Activated B cell treated with CpG ODN at 0.5 μM for 24 hours (primary cell): Measurements from ENCODE around the gene TJP2. TPM values are rescaled to one million over a fixed set of nuclear protein-coding genes. Genes with fewer than 3 reads are reported as not detected.

Experiments used
- ATAC-seq: fragments of 200-7000 bp; cut with Tn5 transposase; one replicate; pipeline ENCODE4 v1.10.0; 2021; ENCODE audit warnings: low read depth, mild to moderate bottlenecking, moderate library complexity
- CTCF ChIA-PET: fragments of 350-600 bp; sonication (Branson Sonifier 250); formaldehyde crosslinking; loops from one replicate; lab custom pipeline; 2021; ENCODE audit warnings: antibody characterized with exemption; lab: Charles Lee
- POLR2A ChIA-PET: fragments of 350-600 bp; sonication (Branson Sonifier 250); formaldehyde crosslinking; loops from one replicate; lab custom pipeline; 2021; ENCODE audit warnings: antibody characterized with exemption; lab: Charles Lee
- DNase-seq: peaks from one replicate; pipeline ENCODE4 v3.0.0; 2022
- H3K27ac Mint-ChIP-seq: one replicate; pipeline ENCODE4 v1.8.0; 2020; ENCODE audit warnings: mixed read lengths
- H3K27me3 Mint-ChIP-seq: one replicate; pipeline ENCODE4 v1.8.0; 2021; ENCODE audit warnings: mixed read lengths
- H3K36me3 Mint-ChIP-seq: one replicate; pipeline ENCODE4 v1.8.0; 2021; ENCODE audit warnings: low read depth, mixed read lengths
- H3K4me1 Mint-ChIP-seq: one replicate; pipeline ENCODE4 v1.8.0; 2021; ENCODE audit warnings: mixed read lengths
- H3K4me3 Mint-ChIP-seq: one replicate; pipeline ENCODE4 v1.8.0; 2020; ENCODE audit warnings: mild to moderate bottlenecking, mixed read lengths
- H3K9me3 Mint-ChIP-seq: one replicate; pipeline ENCODE4 v1.8.0; 2020; ENCODE audit warnings: mixed read lengths
- intact Hi-C: fragments of 100-400 bp; cut with micrococcal nuclease; formaldehyde crosslinking; loops from one replicate; pipeline ENCODE4 v1.15.1; 2024
- total RNA-seq: library from RNA; stranded (reverse); gene quantifications from 2 replicates; pipeline ENCODE4 v1.2.3, GENCODE V29; 2022
- TF ChIP-seq, protein P1 (sequence below): fragments of 200-600 bp; IDR thresholded peaks from one replicate; pipeline ENCODE4 v1.8.0; 2022; ENCODE audit warnings: antibody characterized with exemption, mild to moderate bottlenecking

Gene TJP2
- total RNA-seq, 1 donor from 2014 or later, result 4.7 TPM

DNA sequence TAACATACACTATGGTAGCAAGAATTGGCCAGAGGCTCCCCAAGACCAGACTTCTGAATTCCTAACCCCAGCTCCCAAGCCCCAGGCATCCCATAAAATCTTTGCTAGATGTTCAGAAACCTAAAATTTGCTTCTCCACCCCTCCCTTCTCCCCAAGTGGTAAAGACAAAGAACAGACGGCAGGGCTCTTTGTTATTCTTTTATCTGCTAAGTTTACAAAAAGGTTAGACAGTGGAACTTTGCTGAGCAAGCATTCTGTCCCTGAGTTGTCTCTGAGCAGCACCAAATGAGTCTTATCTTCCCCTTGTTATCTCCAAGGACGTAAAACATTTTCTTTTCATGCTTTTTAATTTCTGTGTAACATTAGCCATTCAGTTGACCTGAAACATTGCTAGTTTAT, 30.2 kb downstream of the TJP2 start:
- Mint-ChIP-seq H3K4me1 (peaks cover 13% of the 10 kb centered on the region), H3K27me3 (no peaks in the 10 kb centered on the region), H3K4me3 (no peak overlapping the region), H3K27ac (no peak overlapping the region), H3K36me3 (no peaks in the 10 kb centered on the region), H3K9me3 (no peaks in the 10 kb centered on the region)
- TF ChIP-seq, protein P1, sequence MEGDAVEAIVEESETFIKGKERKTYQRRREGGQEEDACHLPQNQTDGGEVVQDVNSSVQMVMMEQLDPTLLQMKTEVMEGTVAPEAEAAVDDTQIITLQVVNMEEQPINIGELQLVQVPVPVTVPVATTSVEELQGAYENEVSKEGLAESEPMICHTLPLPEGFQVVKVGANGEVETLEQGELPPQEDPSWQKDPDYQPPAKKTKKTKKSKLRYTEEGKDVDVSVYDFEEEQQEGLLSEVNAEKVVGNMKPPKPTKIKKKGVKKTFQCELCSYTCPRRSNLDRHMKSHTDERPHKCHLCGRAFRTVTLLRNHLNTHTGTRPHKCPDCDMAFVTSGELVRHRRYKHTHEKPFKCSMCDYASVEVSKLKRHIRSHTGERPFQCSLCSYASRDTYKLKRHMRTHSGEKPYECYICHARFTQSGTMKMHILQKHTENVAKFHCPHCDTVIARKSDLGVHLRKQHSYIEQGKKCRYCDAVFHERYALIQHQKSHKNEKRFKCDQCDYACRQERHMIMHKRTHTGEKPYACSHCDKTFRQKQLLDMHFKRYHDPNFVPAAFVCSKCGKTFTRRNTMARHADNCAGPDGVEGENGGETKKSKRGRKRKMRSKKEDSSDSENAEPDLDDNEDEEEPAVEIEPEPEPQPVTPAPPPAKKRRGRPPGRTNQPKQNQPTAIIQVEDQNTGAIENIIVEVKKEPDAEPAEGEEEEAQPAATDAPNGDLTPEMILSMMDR, result no peak
- ATAC-seq (no peak), DNase-seq (no peak)
- intact Hi-C loops, result no loop called here
- ChIA-PET POLR2A (no interaction called here), CTCF (no interaction called here)

DNA sequence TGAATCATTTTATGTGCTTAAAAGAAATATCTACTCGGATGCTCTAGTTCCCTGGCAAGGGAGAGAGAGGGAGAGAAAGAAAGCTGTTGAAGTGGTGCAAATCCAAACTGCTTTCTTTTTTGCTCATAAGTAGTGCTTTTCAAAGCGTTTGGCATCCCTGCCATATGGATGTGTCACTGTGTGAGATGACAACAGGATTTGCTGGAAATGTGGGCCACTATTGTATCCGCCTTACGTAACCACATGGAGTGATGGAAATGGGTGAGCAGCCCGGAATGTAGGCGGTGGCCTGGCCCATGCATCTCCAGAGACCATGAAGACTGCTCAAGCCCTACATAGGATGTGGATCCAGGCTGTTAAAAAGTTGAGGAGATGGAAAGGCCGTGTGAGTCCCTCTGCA, 30.8 kb downstream of the TJP2 start:
- DNase-seq (no peak), ATAC-seq (no peak)
- Mint-ChIP-seq H3K27me3 (no peaks in the 10 kb centered on the region), H3K4me3 (no peak overlapping the region), H3K9me3 (no peaks in the 10 kb centered on the region), H3K4me1 (peaks cover 10% of the 10 kb centered on the region), H3K27ac (no peak overlapping the region), H3K36me3 (no peaks in the 10 kb centered on the region)
- CTCF ChIA-PET, result no interaction called here
- intact Hi-C loops, result no loop called here
- POLR2A ChIA-PET, result no interaction called here
- TF ChIP-seq, protein P1, result no peak

DNA sequence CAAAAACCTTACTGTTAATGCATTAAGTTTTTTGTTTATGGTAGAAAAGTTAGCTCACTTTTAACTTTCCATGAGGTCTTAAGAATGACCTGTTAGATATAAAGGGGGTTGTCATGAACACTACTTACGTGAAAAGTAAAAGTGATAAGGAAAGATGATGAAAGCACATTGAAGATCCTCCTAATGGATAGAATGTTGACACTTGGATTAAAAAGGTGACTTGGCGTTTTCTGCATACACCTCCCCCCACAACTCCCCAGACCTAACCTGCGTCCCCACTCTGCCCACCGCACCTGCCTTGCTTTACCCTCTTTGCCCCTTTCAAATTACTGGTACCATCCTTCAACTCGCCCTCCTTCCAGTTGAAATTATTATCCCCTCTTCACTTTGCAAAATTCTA, 32.0 kb downstream of the TJP2 start:
- H3K27ac Mint-ChIP-seq, result no peak overlapping the region
- ChIA-PET CTCF (no interaction called here), POLR2A (no interaction called here)
- H3K27me3 Mint-ChIP-seq, result no peaks in the 10 kb centered on the region
- TF ChIP-seq, protein P1, result no peak
- no peaks in the 10 kb centered on the region for H3K36me3 Mint-ChIP-seq
- no peak overlapping the region for H3K4me3 Mint-ChIP-seq
- DNase-seq, result no peak
- H3K4me1 Mint-ChIP-seq, result no peaks in the 10 kb centered on the region
- intact Hi-C loops, result no loop called here
- no peak for ATAC-seq
- no peaks in the 10 kb centered on the region for H3K9me3 Mint-ChIP-seq

DNA sequence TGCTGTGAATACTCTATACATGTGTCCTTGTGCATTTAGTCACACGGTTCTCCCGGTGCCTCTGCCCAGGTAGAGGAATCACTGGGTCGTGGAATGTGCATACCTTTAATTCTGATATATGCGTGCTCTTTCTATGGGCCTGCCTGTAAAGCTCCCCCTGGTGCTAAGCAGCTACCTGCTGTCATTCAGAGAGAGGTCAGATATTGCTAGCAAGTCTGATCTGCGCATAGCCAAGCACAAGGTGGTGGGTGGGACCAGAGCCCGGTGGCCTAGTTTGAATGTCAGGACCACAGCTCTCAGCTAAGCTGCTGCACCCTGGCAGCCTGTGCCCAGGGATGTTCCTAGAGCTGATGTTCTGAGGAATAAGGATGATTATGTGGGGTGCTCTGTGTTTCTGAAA, 33.4 kb downstream of the TJP2 start:
- POLR2A ChIA-PET, result no interaction called here

DNA sequence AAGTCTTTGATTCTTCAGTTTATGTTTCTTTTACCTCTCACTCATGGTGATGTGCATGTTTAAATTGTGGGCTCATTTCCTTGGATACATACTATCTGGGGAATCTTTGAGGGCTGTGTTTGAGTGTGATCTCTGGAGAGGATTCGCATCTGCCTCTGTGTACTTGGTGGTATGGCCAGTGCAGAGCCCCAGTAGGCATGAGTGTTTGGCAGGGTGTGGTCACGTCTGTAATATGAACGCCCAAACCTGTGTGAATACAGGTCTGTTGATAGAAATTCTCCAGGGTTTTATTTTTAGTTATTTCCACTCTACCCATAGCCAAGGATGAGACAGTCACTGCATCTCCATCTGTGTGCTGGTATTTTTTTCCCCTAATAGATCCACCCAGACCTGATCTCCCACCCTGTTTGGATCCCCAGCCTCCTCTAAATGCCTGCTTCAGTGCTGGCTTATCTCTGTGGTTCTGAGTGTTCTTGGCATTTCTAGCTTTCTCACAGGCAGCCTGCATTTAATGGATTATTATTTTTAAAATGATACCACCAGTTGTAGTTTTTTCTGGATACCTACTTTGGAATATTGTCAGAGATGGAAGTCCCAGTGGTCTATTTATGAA, 37.5 kb downstream of the TJP2 start:
- no peak overlapping the region for H3K27ac Mint-ChIP-seq
- no peaks in the 10 kb centered on the region for H3K36me3 Mint-ChIP-seq
- TF ChIP-seq, protein P1, result no peak
- ChIA-PET POLR2A (no interaction called here), CTCF (no interaction called here)
- no peaks in the 10 kb centered on the region for H3K27me3 Mint-ChIP-seq
- intact Hi-C loops, result no loop called here
- H3K4me3 Mint-ChIP-seq, result no peak overlapping the region
- H3K4me1 Mint-ChIP-seq, result no peaks in the 10 kb centered on the region
- DNase-seq, result no peak
- ATAC-seq, result no peak
- H3K9me3 Mint-ChIP-seq, result no peaks in the 10 kb centered on the region

More for the DNA sequence above, 33.4 kb downstream of the TJP2 start:
- Mint-ChIP-seq H3K27me3 (no peaks in the 10 kb centered on the region), H3K4me1 (no peaks in the 10 kb centered on the region), H3K36me3 (no peaks in the 10 kb centered on the region), H3K27ac (no peak overlapping the region), H3K9me3 (no peaks in the 10 kb centered on the region), H3K4me3 (no peak overlapping the region)
- DNase-seq (no peak), ATAC-seq (no peak)
- CTCF ChIA-PET, result no interaction called here
- TF ChIP-seq, protein P1, result no peak
- intact Hi-C loops, result no loop called here
